Measurements from ENCODE around the gene ZNF215. TPM values are rescaled to one million over a fixed set of nuclear protein-coding genes. Genes with fewer than 3 reads are reported as not detected.

Gene ZNF215
- total RNA-seq, 1 experiment from 2014 or later: 4.5 TPM

- Histone ChIP-seq H3K36me3 (ENCODE audit: low read depth, low read length) (no peaks in the 10 kb centered on the region), H3K4me3 (ENCODE audit: low read length) (no peak overlapping the region), H3K27me3 (ENCODE audit: low read length) (no peaks in the 10 kb centered on the region), H3K9me2 (replicated peaks; ENCODE audit: low read length) (no peaks in the 10 kb centered on the region), H4K20me1 (ENCODE audit: low read length) (no peaks in the 10 kb centered on the region), H3K79me2 (ENCODE audit: low read length) (no peaks in the 10 kb centered on the region), H3K4me1 (ENCODE audit: insufficient read depth, low read length) (peaks cover 5% of the 10 kb centered on the region; the same call in 1 of the 2 replicates), H3K9me3 (ENCODE audit: low read length) (no peaks in the 10 kb centered on the region), H3F3A (ENCODE audit: low read length, unreplicated experiment) (no peaks in the 10 kb centered on the region), H2AFZ (ENCODE audit: low read length) (peak overlapping the region; percentile 46; the same call in 1 of the 2 replicates), H3K9ac (ENCODE audit: low read length) (no peak overlapping the region), H3K27ac (ENCODE audit: low read length) (no peak overlapping the region), H3K4me2 (ENCODE audit: low read length) (peak overlapping the region; percentile 18; the same call in 1 of the 2 replicates)
- ATAC-seq (peak; percentile 78), DNase-seq (peak; percentile 45)
- BruUV-seq (replicated peaks): no TSS peak
- no peak for TF ChIP-seq EZH2phosphoT487 (IDR thresholded peaks at IDR 0.05; ENCODE audit: borderline replicate concordance, low read length)
- TF ChIP-seq, protein P1, sequence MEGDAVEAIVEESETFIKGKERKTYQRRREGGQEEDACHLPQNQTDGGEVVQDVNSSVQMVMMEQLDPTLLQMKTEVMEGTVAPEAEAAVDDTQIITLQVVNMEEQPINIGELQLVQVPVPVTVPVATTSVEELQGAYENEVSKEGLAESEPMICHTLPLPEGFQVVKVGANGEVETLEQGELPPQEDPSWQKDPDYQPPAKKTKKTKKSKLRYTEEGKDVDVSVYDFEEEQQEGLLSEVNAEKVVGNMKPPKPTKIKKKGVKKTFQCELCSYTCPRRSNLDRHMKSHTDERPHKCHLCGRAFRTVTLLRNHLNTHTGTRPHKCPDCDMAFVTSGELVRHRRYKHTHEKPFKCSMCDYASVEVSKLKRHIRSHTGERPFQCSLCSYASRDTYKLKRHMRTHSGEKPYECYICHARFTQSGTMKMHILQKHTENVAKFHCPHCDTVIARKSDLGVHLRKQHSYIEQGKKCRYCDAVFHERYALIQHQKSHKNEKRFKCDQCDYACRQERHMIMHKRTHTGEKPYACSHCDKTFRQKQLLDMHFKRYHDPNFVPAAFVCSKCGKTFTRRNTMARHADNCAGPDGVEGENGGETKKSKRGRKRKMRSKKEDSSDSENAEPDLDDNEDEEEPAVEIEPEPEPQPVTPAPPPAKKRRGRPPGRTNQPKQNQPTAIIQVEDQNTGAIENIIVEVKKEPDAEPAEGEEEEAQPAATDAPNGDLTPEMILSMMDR (conservative IDR thresholded peaks at IDR 0.05; ENCODE audit: low read depth, low read length): no peak
- TF ChIP-seq EZH2 (IDR thresholded peaks at IDR 0.05; ENCODE audit: low read length, unreplicated experiment): no peak
- intact Hi-C loops (cut with micrococcal nuclease): no loop called here
- POLR2A ChIA-PET (ENCODE audit: unreplicated experiment): no interaction called here
- CTCF ChIA-PET: no interaction called here
These were observed 78.3 kb downstream of the ZNF215 start for GRCh38 chr11:7004482-7004881.

Other genes with a start within 250 kb of the ZNF215 start
- 72.5 and 78.1 TPM in 2 replicates for gene MRPL17, start 243.1 kb upstream of the ZNF215 start, total RNA-seq (2014; rRNA removed)
- 0.15 TPM in 1 of 2 replicates, not detected in the other for gene OR2AG2, start 154.4 kb upstream of the ZNF215 start, total RNA-seq (2014; rRNA removed)
- gene OR2AG1, start 143.4 kb upstream of the ZNF215 start, total RNA-seq (2014; rRNA removed): not detected in 2 replicates
- gene OR6A2, start 126.7 kb upstream of the ZNF215 start, total RNA-seq (2014; rRNA removed): 0.06 and 0.07 TPM in 2 replicates
- not detected in 2 replicates for gene OR10A5, start 80.7 kb upstream of the ZNF215 start, total RNA-seq (2014; rRNA removed)
- not detected in 2 replicates for gene OR10A2, start 63.4 kb upstream of the ZNF215 start, total RNA-seq (2014; rRNA removed)
- not detected in 2 replicates for gene OR10A4, start 49.8 kb upstream of the ZNF215 start, total RNA-seq (2014; rRNA removed)
- gene OR2D2, start 33.9 kb upstream of the ZNF215 start, total RNA-seq (2014; rRNA removed): 0.11 TPM in 1 of 2 replicates, not detected in the other
- not detected in 2 replicates for gene OR2D3, start 5.4 kb upstream of the ZNF215 start, total RNA-seq (2014; rRNA removed)
- 0.58 and 1.4 TPM in 2 replicates for gene ZNF214, start 93.9 kb downstream of the ZNF215 start, total RNA-seq (2014; rRNA removed)
- 0.11 TPM in 1 of 2 replicates, not detected in the other for gene NLRP14, start 94.1 kb downstream of the ZNF215 start, total RNA-seq (2014; rRNA removed)
- gene RBMXL2, start 162.6 kb downstream of the ZNF215 start, total RNA-seq (2014; rRNA removed): 0.15 TPM in 1 of 2 replicates, not detected in the other

Data from PC-3 (cell line).